ENCODE measurements around the gene FURIN.
A peak's percentile ranks its signal among the peaks of the same experiment; 100 is the strongest.

The FURIN gene

DNA sequence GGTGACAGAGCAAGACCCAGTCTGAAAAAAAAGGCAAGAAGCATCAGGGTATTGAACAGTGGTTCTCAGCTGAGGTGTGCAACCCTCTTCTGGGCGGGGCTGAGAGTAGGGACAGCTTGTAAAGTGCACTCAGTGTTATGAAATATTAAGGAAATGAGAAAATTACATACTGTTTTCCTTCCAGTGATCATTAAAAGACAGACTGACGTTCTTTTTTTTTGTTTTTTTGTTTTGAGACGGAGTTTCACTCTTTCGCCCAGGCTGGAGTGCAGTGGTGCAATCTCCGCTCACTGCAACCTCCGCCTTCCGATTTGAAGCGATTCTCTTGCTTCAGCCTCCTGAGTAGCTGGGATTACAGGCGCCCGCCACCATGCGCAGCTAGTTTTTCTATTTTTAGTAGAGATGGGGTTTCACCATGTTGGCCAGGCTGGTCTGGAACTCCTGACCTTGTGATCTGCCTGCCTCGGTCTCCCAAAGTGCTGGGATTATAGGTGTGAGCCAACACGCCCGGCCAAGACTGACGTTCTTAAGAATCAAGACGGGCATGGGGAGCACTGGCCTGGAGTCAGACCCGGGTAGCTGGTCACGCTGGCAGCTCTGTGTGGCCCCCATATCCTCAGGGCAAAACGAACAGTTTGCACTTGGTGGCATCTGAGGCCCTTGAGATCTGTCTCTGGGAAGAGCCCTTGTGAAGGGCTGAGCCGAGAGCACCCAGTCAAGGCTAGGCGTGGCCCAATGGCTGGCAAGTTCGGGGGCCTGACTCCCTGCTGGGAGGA, 46.1 kb downstream of the FURIN start:
- in situ Hi-C loops (cut with HindIII; ENCODE audit: low pct_ligation_motif_present, low sequenced_read_pairs), result no loop called here
- TF ChIP-seq, protein P1, sequence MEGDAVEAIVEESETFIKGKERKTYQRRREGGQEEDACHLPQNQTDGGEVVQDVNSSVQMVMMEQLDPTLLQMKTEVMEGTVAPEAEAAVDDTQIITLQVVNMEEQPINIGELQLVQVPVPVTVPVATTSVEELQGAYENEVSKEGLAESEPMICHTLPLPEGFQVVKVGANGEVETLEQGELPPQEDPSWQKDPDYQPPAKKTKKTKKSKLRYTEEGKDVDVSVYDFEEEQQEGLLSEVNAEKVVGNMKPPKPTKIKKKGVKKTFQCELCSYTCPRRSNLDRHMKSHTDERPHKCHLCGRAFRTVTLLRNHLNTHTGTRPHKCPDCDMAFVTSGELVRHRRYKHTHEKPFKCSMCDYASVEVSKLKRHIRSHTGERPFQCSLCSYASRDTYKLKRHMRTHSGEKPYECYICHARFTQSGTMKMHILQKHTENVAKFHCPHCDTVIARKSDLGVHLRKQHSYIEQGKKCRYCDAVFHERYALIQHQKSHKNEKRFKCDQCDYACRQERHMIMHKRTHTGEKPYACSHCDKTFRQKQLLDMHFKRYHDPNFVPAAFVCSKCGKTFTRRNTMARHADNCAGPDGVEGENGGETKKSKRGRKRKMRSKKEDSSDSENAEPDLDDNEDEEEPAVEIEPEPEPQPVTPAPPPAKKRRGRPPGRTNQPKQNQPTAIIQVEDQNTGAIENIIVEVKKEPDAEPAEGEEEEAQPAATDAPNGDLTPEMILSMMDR (IDR thresholded peaks at IDR 0.05; ENCODE audit: low read depth, low read length, missing control alignments), result no peak
- Histone ChIP-seq H3K27ac (no peak overlapping the region), H3K36me3 (replicated peaks) (peaks cover 46% of the 10 kb centered on the region), H3K27me3 (replicated peaks) (no peaks in the 10 kb centered on the region), H3K4me3 (ENCODE audit: low read depth, low read length) (no peak overlapping the region)
- no peak for DNase-seq

DNA sequence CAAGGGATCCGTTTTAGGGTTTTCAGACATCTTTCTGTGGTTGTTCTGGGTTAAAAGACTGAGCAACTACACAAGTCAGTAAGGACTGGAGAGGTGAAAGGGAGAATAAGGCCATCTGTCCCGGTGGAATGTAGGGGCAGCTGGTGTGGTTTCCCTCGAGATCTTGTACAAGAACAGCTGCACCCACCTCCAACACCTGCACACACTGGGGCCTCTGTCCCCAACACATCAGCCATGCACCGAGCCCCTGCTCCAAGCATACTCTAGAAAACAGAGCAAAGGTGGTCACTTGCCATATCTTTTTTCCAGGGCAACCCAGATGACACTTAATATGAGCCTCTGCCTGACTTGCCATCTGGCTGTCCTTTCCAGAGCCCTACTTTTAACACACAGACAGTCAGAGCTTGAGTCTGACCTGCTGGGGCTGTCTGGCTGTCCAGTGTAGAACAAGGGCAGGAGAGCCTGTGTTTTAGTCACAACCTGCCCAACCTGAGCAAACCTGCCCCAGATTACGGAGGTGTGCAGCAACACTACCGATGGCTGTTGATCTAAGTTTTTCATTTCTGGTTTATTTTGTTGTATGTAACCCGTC, 46.9 kb downstream of the FURIN start:
- Histone ChIP-seq H3K36me3 (replicated peaks) (peaks cover 50% of the 10 kb centered on the region), H3K27ac (peak overlapping the region; percentile 44), H3K27me3 (replicated peaks) (no peaks in the 10 kb centered on the region), H3K4me3 (ENCODE audit: low read depth, low read length) (no peak overlapping the region)
- no peak for DNase-seq
- in situ Hi-C loops (cut with HindIII; ENCODE audit: low pct_ligation_motif_present, low sequenced_read_pairs), result no loop called here
- TF ChIP-seq, protein P1 (IDR thresholded peaks at IDR 0.05; ENCODE audit: low read depth, low read length, missing control alignments), result no peak

DNA sequence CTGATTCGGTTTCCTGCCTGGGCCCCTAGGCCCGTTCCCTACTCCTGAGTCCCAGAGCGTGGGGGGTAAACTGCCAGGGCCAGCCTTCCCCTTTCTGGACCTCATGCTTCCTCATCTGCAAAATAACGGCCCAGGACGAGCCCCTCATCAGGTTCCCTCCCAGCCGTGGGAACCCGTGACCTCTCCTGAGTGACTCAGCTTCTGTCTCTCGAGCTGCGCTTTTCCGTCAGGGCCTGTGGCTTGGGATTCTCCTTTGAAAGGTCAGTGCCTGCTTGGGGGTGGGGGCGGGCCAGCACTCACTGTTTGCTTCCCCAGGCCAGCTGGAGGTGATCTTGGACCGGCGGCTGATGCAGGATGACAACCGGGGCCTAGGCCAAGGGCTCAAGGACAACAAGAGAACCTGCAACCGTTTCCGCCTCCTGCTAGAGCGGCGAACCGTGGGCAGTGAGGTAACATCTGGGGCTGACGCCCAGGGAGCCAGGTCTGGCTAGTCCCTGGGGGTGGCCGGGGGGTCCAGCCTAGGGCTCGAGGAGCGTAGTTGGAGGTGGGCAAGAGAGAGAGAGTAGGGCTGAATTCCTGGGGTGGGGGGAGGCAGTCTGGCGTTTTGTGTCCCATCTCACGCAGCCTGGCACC, 47.5 kb downstream of the FURIN start:
- TF ChIP-seq, protein P1 (IDR thresholded peaks at IDR 0.05; ENCODE audit: low read depth, low read length, missing control alignments), result no peak
- Histone ChIP-seq H3K27ac (peak overlapping the region; percentile 44), H3K4me3 (ENCODE audit: low read depth, low read length) (no peak overlapping the region), H3K27me3 (replicated peaks) (no peaks in the 10 kb centered on the region), H3K36me3 (replicated peaks) (peaks cover 47% of the 10 kb centered on the region)
- DNase-seq, result peak; percentile 76
- in situ Hi-C loops (cut with HindIII; ENCODE audit: low pct_ligation_motif_present, low sequenced_read_pairs), result no loop called here

DNA sequence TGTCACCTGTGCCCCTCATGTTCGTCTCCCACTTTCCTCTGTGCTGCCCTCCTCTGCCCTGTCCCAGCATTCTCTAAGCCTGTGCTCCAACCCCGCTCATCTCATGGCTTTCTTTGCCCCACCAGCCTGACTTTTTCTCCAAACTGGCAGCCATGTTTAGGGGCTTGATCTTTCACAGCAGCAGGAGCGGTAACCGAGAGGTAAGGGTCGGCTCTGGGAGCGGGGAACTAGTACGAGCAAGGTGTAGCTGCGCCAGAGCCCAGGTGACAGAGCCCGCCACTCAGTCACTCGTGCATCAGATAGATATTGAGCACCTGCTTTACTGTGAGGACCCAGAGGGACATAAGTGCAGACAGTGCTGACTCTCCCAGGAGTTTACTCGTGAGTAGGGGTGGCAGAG, 48.1 kb downstream of the FURIN start:
- DNase-seq, result no peak
- TF ChIP-seq, protein P1 (IDR thresholded peaks at IDR 0.05; ENCODE audit: low read depth, low read length, missing control alignments), result no peak
- no peak overlapping the region for H3K4me3 ChIP-seq (ENCODE audit: low read depth, low read length)
- in situ Hi-C loops (cut with HindIII; ENCODE audit: low pct_ligation_motif_present, low sequenced_read_pairs), result no loop called here
- H3K36me3 ChIP-seq (replicated peaks), result peaks cover 44% of the 10 kb centered on the region
- no peaks in the 10 kb centered on the region for H3K27me3 ChIP-seq (replicated peaks)
- no peak overlapping the region for H3K27ac ChIP-seq

DNA sequence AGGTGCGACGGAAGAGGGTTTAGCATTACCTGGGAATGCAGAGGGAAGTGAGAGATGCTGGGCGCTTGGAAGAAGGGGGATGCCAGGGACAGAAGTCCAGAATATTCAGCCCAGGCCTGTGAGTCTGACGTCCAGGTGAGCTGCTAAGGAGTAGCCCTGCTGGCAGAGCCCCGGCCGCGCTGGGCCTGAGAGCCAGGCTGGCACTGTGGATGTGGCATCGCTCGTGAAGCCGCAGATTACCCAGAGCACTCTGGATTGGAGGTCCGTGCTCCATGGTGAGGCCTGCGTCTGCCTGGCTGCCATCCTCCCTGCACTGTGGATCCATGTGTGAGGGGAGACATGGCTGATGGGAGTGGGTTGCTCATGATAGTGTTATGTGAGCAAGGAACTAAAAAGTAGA, 49.2 kb downstream of the FURIN start:
- Histone ChIP-seq H3K36me3 (replicated peaks) (peaks cover 37% of the 10 kb centered on the region), H3K27ac (no peak overlapping the region), H3K27me3 (replicated peaks) (no peaks in the 10 kb centered on the region), H3K4me3 (ENCODE audit: low read depth, low read length) (no peak overlapping the region)
- in situ Hi-C loops (cut with HindIII; ENCODE audit: low pct_ligation_motif_present, low sequenced_read_pairs), result no loop called here
- TF ChIP-seq, protein P1 (IDR thresholded peaks at IDR 0.05; ENCODE audit: low read depth, low read length, missing control alignments), result no peak
- DNase-seq, result no peak
